Endothelial cell of umbilical vein (primary cell): ENCODE results near the gene CFD.

Source experiments
- CTCF ChIP-seq, 2 donors: IDR thresholded peaks; 1 replicate in 1 of 2; 2 replicates in 1 of 2; pipeline ENCODE4 v1.5.1; 2011; ENCODE audit warnings: low read length in 2 of 2, mild to moderate bottlenecking in 2 of 2, moderate library complexity in 2 of 2, control low read depth in 1 of 2, inconsistent platforms in 1 of 2, low read depth in 1 of 2; ENCODE audit not compliant: insufficient read depth in 1 of 2; ENCODE audit errors: extremely low read depth in 1 of 2
- EZH2 ChIP-seq: IDR thresholded peaks from 2 replicates; pipeline ENCODE4 v1.6.1; 2012; ENCODE audit warnings: borderline replicate concordance, low read depth, mild to moderate bottlenecking, moderate library complexity, low read length, inconsistent platforms; ENCODE audit not compliant: severe bottlenecking
- FOS ChIP-seq: IDR thresholded peaks from 2 replicates; pipeline ENCODE4 v1.6.1; 2011; ENCODE audit warnings: mild to moderate bottlenecking, low read length, moderate library complexity, borderline replicate concordance; ENCODE audit not compliant: insufficient read depth
- JUN ChIP-seq: IDR thresholded peaks from 2 replicates; pipeline ENCODE4 v1.6.1; 2011; ENCODE audit warnings: borderline replicate concordance, low read depth; ENCODE audit not compliant: insufficient read length, insufficient read depth
- MAX ChIP-seq: IDR thresholded peaks from 2 replicates; pipeline ENCODE4 v1.6.1; 2011; ENCODE audit not compliant: insufficient read depth, insufficient read length
- POLR2A ChIP-seq: IDR thresholded peaks from 2 replicates; pipeline ENCODE4 v1.6.1; 2012; ENCODE audit warnings: low read depth, mild to moderate bottlenecking, control low read depth, low read length
- POLR2AphosphoS5 ChIP-seq: IDR thresholded peaks from 2 replicates; pipeline ENCODE4 v1.6.1; 2012; ENCODE audit warnings: low read depth, mild to moderate bottlenecking, control low read depth, low read length, moderate library complexity; ENCODE audit not compliant: insufficient read depth

GRCh38 chr19:848386-848921 lies 11.0 kb upstream of the CFD start:
- TF ChIP-seq EZH2 (no peak), CTCF (IDR thresholded peaks at IDR 0.05; ENCODE audit: extremely low read depth in 1 of 2, insufficient read depth in 1 of 2, low read depth in 1 of 2, low read length in 2 of 2) (no peak), POLR2A (no peak), POLR2AphosphoS5 (no peak), FOS (no peak), JUN (no peak), MAX (no peak)
